GM19395 (cell line): ENCODE data around the gene ADRA2C.

ENCODE experiments used
- ATAC-seq: cut with Tn5 transposase; IDR thresholded peaks from one replicate; pipeline ENCODE4 v1.9.1; 2021; ENCODE audit warnings: mild to moderate bottlenecking, moderate library complexity; ENCODE audit not compliant: unreplicated experiment

ADRA2C gene

GRCh38 chr4:3766036-3766784 is at the start of gene ADRA2C:
ADRA2C (plus strand) TSS chr4:3766385; CDS start chr4:3766607, 222 bp downstream.
- ATAC-seq: no peak

- ATAC-seq: no peak
These were observed 49.5 kb upstream of the ADRA2C start for GRCh38 chr4:3716631-3717235.

DNA sequence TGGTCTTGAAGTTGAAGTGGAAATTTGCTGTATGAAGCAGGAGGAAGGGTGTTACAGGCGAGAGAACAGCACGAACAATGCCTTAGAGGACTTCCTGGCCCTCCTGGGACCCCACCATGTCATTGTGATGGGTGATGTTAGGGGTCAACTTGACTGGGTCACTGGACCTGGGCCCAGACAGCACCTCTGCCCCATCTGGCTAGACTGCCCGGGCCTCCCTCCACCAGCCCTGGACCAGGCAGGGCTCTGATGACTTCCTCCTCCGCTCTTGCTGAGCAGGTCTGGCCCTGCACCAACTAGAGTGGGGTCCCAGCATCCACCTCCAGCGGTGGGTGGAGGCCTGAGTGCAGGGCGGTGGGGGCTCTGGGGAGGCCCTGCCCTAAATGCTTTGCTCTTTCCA is 48.9 kb upstream of the ADRA2C start:
- no peak for ATAC-seq

DNA sequence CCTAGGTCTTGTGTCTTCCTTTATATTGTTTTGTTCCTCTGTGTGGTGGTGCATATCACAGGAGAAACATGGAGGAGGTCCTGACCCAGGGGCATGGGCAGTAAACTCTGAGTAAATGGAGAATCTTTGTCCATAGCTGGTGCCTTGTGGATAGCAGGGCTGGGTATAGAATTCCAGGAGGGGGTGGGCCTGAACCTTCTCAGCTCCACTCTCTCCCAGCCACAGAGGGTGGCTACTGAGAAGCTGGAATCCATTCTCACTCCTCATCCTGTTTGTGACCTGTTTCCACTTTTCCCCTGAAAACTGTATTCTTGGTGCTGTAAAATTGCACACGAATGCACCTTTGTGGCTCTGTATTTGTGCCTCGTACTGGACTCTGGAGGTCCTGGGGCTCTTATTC is 47.7 kb upstream of the ADRA2C start:
- no peak for ATAC-seq

DNA sequence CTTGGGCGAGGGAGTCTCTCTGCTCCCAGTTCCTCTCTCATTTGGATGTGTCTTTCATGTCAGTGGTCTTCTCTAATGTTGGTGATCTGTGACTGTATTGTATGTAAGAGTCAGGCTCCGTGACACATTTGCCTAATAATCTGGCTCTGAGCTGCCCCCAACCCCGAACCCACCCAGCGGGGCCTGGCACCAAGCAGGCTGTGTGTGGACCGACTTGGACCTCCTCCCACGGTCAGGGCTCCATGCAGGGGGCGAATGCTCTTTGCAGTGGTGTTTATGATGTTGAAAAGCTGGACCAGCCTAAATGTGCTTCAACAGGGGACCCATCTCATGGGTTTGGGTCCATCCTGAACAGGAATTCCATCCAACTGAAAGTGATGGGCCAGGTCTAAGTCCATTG is 47.0 kb upstream of the ADRA2C start:
- no peak for ATAC-seq

- ATAC-seq: no peak
These were observed 46.3 kb upstream of the ADRA2C start for GRCh38 chr4:3719836-3720235.

DNA sequence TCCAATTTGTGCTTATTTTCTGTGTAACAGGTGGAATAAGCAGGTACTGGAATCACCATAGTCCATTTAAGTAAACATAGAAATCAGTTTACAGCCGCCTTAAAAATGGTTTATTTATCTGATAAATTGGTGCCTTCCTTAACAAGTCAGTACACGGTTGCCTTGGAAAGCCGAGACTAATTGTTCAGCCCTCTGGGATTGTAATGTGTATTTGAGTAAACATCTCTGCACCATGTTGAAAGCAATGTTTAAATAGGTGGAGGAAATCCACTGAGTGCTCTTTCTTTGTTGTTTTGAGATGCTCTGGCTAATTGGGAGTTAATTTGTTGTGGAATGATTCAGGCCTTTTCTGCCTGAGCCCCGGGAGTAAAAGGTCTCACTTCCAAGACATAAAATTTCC is 45.7 kb upstream of the ADRA2C start:
- ATAC-seq: no peak

DNA sequence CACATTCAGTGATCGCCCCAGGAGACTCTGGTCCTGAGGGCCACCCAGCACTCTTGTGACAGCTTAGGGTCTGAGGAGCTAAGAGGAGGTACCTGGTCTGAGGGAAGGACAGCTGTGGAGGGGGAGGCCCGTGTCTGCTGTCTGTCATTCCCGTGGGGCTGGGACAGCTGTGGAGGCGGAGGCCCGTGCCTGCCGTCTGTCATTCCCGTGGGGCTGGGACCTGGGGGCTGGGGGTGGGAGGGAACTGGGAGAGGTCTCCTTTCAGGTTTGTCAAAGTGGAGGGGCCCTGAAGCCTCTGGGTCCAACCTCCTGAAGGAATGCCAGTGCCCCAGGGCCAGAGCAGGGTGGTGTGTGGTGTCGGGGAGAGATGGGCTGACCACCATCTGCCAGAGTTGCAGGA is 45.0 kb upstream of the ADRA2C start:
- ATAC-seq: no peak

DNA sequence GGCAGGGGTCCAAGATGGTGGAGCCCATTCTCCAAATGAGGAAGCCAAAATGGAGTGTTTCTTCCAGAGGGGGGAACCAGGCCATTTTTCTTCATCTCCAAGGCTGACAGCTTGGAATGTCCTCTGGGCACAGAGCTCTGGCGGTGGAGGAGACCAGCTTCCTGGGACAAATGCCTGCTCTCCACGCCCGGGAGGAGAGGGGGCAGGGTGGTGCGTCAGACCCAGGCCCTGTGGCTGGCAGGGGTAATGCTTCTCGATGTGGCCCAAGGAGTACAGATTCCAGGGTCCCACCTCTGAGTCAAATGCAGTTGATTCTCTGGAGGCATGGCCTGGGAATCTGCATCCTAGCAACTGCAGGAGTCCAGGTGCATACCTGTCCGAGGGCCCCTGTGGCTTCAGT is 44.6 kb upstream of the ADRA2C start:
- ATAC-seq: no peak

- no peak for ATAC-seq
These were observed 43.5 kb upstream of the ADRA2C start for GRCh38 chr4:3722446-3723231.

DNA sequence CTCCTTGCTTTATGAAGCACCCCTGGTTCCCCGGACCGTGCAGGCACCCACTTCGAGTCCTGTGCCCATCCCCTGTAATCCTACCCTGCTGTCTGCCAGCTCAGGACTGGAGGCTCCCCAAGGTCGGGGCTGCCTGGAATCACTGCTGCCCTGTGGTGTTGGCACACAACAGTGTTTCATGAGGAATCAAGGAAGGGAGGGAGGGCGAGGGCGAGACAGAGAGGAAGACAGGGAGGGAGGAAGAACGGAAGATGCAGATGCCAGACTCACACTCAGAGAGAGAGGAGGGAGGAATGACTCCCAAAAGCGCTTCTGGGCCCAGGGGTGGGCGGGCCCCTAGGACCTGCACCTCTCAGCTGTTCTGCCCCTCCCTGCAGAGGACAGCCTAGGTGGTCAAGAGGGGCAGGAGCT is 42.9 kb upstream of the ADRA2C start:
- no peak for ATAC-seq

DNA sequence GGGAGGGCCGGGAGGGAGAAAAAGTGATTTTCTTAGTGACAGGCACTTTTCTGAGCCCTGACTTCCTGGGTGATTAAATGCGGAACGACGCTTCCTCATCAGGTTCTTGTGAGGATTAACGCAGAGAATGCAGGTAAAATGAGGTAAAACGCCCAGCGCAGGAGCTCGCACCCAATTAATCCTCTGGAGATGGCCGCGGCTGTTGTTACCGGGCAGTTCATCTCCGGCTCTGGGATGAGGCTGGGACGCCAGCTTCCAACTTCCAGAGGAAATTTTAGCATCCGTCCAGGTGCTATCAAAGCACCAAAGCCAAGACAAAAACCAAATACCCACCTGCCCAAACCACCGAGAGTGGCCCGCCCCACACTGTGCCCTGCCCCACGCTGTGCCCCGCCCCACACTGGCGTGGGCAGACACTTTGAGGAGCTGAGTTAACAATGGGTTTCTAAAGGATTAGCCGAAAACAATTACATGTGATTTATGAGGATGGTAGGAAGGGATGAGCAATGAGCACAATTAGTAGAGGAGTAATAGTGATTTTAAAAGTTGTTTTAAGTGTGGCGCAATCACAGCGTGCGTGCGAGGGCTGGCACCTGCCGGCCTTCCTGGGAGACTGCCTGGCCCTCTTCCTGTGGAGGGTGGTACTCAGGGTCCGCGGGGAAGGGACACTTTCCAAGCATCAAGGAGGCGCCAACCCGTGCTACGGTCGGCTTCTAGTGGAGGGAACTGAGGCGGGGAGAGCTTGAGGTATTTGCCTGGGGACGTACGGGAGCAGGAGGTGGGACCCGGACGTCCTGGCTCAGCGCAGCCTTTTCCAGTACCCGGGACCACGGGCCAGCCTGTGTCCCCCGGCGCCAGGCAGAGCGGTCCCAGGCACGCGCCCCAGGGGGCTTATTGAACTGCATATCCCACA is 41.6 kb upstream of the ADRA2C start:
- no peak for ATAC-seq

DNA sequence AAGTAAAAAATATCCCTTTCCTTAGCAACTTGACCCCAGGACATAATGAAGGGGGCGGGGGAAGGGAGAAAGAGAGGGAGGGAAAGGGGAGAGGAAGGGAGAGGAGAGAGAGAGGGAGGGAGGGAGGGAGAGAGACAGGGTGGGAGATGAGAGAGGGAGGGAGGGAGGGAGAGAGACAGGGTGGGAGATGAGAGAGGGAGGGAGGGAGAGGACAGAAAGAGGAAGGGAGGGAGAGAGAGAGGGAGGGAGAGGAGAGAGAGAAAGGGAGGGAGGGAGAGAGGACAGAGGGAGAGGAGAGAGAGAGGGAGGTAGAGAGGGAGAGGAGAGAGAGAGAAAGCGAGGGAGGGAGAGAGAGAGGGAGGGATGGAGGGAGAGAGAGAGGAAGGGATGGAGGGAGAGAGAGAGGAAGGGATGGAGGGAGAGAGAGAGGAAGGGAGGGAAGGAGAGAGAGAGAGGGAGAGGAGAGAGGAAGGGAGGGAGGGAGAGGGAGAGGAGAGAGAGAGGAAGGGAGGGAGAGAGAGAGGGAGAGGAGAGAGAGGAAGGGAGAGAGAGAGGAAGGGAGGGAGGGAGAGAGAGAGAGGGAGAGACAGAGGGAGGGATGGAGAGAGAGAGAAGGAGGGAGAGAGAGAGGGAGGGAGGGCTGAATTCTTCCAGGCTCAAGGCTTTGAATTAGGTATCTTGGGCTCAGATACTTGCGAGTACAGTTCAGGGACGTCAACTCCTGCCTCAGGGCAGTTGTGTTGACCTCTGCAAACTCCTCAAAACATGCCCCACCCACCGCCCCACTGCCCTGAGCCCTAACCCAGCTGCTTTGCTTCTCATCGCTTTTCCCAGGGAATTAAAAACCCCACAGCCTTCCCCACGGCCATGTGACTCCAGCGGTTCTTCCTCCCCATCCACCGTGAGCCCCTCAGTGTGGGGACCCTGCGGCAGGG is 40.0 kb upstream of the ADRA2C start:
- ATAC-seq: no peak

DNA sequence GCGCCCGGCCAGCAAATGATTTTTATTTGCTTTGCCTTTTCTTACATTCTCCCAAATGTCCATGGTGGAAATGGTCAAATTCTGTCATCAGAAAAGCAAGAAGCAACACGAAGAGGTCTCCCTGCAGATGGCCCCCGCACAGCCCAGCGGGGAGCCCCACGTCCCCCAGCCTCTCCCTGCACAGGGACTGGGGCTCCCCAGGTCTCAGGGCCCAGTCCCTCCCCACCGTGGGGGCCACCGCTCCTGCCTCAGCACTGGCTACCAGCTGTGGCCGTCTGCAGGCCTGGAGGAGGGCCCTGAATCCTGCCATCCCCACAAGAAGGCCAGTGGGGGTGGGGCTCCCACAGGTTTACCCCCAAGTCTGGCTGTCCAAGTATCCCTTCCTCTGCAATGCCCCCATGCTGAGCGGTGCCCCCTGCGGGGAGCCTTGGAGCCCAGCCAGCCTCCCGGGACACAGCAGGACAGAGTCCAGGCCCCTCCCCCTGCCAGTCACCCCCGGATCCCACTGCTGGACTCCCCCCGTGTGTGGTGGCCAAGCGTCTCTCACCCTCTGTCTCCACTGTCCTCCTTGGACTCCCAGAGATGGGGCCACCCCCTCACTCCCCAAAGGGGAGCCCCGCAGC is 38.2 kb upstream of the ADRA2C start:
- no peak for ATAC-seq

DNA sequence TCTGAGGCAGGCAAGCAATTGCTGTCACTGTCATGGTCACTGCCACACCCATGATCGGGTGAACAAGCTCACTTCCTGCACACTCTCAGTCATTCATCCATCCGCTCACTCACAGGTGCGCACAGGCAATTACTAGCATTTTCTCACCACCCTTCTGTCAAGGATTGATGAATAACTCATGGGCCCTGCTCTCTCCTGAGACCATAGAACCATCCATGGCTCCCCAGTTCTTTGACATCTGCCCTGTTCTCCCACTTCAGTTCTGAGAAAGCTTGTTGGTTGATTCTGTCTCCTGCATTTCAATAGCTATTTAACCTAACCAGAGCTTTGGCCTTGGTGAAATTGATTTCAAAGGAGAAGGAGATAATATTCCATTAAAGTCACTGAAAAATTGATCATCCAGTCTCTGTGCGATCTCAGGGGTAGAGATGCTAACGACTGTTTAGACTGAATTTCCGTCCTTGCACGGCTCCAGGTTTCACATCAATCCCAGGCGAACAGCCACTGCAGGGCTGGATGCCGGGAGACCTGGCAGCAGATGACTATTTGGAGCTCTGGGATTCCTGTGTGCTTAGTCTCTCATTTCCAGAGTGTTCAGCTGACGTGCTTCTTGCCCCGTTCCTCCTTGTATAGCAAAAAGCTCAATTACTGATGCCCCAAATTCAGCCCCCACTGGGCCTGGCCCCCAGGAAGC is 36.9 kb upstream of the ADRA2C start:
- no peak for ATAC-seq

DNA sequence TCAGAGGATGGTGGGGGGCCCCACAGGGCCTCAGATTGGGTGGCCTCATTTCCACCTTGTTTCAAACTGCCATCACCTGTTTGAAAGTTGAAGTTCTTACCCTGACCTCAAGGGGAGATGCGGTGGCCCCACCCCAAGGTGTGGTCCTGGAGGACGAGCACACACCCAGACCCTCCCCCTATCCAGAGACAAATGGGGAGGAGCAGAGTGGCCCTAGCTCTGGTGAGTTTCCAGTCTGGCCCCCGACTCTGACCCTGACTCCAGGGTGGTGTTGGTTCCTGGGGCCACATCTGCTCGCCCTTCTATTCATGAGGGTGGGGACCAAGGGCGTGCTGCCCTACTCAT is 36.3 kb upstream of the ADRA2C start:
- no peak for ATAC-seq

DNA sequence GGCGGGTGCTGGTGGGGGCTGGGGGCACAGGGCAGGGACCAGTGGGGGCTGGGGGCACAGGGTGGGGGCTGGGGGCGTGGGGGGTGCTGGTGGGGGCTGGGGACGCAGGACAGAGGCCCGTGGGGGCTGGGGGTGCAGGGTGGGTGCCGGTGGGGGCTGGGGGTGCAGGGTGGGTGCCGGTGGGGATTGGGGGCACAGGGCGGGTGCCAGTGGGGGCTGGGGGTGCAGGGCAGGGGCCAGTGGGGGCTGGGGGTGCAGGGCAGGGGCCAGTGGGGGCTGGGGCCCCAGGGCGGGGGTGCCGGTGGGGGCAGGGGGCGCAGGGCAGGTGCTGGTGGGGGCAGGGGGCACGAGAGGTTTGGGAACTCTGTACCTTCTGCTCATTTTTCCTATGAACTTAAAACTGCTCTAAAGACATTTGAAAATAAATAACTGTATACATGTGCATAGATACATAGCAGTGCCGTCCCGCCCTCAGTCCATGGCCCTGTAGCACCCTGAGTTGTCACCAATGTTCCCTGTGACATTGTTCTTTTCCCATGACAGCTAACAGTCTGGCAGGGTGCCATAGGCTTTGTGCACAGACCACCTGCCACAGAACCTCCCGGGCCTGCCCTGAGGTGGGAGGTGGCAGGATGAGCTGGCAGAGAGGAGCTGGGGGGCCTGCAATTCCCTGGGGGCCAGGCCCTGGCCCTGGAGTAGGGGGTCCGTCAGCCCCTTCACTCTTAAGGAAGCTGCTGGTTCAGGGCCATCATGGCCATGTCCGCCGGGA is 35.6 kb upstream of the ADRA2C start:
- no peak for ATAC-seq
